DND-41 (cell line): Measurements from ENCODE around the gene SEC61A2.

Experiments
- CTCF ChIP-seq: IDR thresholded peaks from 2 replicates; pipeline ENCODE4 v1.5.1; 2012; ENCODE audit warnings: borderline replicate concordance, low read length, moderate library complexity, mild to moderate bottlenecking; ENCODE audit not compliant: poor library complexity, severe bottlenecking; ENCODE audit errors: extremely low read depth
- EZH2 ChIP-seq: IDR thresholded peaks from 3 replicates; pipeline ENCODE4 v1.6.1; 2012; ENCODE audit warnings: borderline replicate concordance, low read depth, mild to moderate bottlenecking, moderate library complexity, low read length, inconsistent platforms; ENCODE audit not compliant: severe bottlenecking

- TF ChIP-seq EZH2 (no peak), CTCF (no peak)
Measured at GRCh38 chr10:12107781-12108180, 21.7 kb upstream of the SEC61A2 start.
